ENCODE data around the gene DCAF16. TPM values are rescaled to one million over a fixed set of nuclear protein-coding genes. Genes with fewer than 3 reads are reported as not detected.

Gene DCAF16
- total RNA-seq, 4 donors from 2014 or later, result 28.3 to 36.1 (median 31.9) TPM

- no peak for TF ChIP-seq POLR2A (IDR thresholded peaks at IDR 0.05)
- DNase-seq (ENCODE audit: low spot score in 2 of 2), result no peak
- no peak overlapping the region for H3K4me3 ChIP-seq (ENCODE audit: low read depth, poor library complexity, severe bottlenecking)
- WGBS, 2 donors, result 15 to 24% methylated on average over 3 of the region's 3 CpGs
- intact Hi-C loops (cut with DNase I; ENCODE audit: low total_unique reads), result loop anchor here (10.0 kb wide), 2 partner anchors 553 to 783 kb away; no protein-coding TSS in a partner anchor
Measured at GRCh38 chr4:17812125-17812524, 1.6 kb upstream of the DCAF16 start.

- peak in 1 of 2 donors; percentile 85 for DNase-seq (ENCODE audit: low spot score in 2 of 2)
- peak overlapping the region; percentile 31 for H3K4me3 ChIP-seq (ENCODE audit: low read depth, poor library complexity, severe bottlenecking)
- intact Hi-C loops (cut with DNase I; ENCODE audit: low total_unique reads), result loop anchor here (10.0 kb wide), 2 partner anchors 554 to 784 kb away; no protein-coding TSS in a partner anchor
- TF ChIP-seq CTCF (IDR thresholded peaks at IDR 0.05) (no peak), POLR2A (IDR thresholded peaks at IDR 0.05) (no peak)
- WGBS, 2 donors, result 1 to 2% methylated on average over 28 to 43 of the region's 48 CpGs
Measured at GRCh38 chr4:17811078-17811603, 584 bp upstream of the DCAF16 start.

- intact Hi-C loops (cut with DNase I; ENCODE audit: low total_unique reads), result loop anchor here (10.0 kb wide), 2 partner anchors 555 to 785 kb away; no protein-coding TSS in a partner anchor
- no peak for TF ChIP-seq CTCF (IDR thresholded peaks at IDR 0.05)
- no peak for TF ChIP-seq POLR2A (IDR thresholded peaks at IDR 0.05)
- WGBS, 2 donors, result 2 to 4% methylated on average over 7 of the region's 7 CpGs
- DNase-seq (ENCODE audit: low spot score in 2 of 2), result no peak
- H3K4me3 ChIP-seq (ENCODE audit: low read depth, poor library complexity, severe bottlenecking), result peak overlapping the region; percentile 89
Measured at GRCh38 chr4:17809667-17810066, 890 bp downstream of the DCAF16 start.

GRCh38 chr4:17807446-17807845 lies 3.1 kb downstream of the DCAF16 start:
- no peak overlapping the region for H3K4me3 ChIP-seq (ENCODE audit: low read depth, poor library complexity, severe bottlenecking)
- 26 to 27% methylated on average over 6 of the region's 6 CpGs for WGBS, 2 donors
- DNase-seq (ENCODE audit: low spot score in 2 of 2), result no peak
- intact Hi-C loops (cut with DNase I; ENCODE audit: low total_unique reads), result no loop called here
- TF ChIP-seq POLR2A (IDR thresholded peaks at IDR 0.05) (no peak), CTCF (IDR thresholded peaks at IDR 0.05) (no peak)

GRCh38 chr4:17805580-17806155 lies 4.9 kb downstream of the DCAF16 start:
- WGBS, 2 donors, result 84 to 87% methylated on average over 3 of the region's 3 CpGs
- TF ChIP-seq CTCF (IDR thresholded peaks at IDR 0.05), result no peak
- no peak for TF ChIP-seq POLR2A (IDR thresholded peaks at IDR 0.05)

GRCh38 chr4:17797808-17798207 lies 12.7 kb downstream of the DCAF16 start:
- TF ChIP-seq POLR2A (IDR thresholded peaks at IDR 0.05) (no peak), CTCF (IDR thresholded peaks at IDR 0.05) (no peak)
- 97 to 100% methylated on average over 1 of the region's 1 CpG for WGBS, 2 donors
- DNase-seq (ENCODE audit: low spot score in 2 of 2), result no peak

More at GRCh38 chr4:17805580-17806155, 4.9 kb downstream of the DCAF16 start:
- DNase-seq (ENCODE audit: low spot score in 2 of 2), result no peak
- H3K4me3 ChIP-seq (ENCODE audit: low read depth, poor library complexity, severe bottlenecking), result no peak overlapping the region
- intact Hi-C loops (cut with DNase I; ENCODE audit: low total_unique reads), result no loop called here

More at GRCh38 chr4:17797808-17798207, 12.7 kb downstream of the DCAF16 start:
- intact Hi-C loops (cut with DNase I; ENCODE audit: low total_unique reads), result no loop called here
- H3K4me3 ChIP-seq (ENCODE audit: low read depth, poor library complexity, severe bottlenecking), result no peak overlapping the region

Measured in lower leg skin (tissue), 4 donors.